Left renal cortex interstitium (tissue), 4 donors: ENCODE measurements around the gene TRIM65. TPM values are rescaled to one million over a fixed set of nuclear protein-coding genes. Genes with fewer than 3 reads are reported as not detected.

Experiments
- DNase-seq, 4 donors: peaks; one replicate each; pipeline ENCODE4 v3.0.0-alpha.2; 2013; ENCODE audit warnings: low read depth in 4 of 4, low spot score in 2 of 4, missing footprints in 1 of 4
- polyA plus RNA-seq, 4 donors: library from polyadenylated mRNA; unstranded; fragments of 120-200 nt; gene quantifications; one replicate each; pipeline ENCODE4 v1.2.1, GENCODE V29; 2013; ENCODE audit not compliant: insufficient read length in 4 of 4

The TRIM65 gene
- polyA plus RNA-seq, 4 donors = 12.2 to 19.6 (median 15.9) TPM

DNA sequence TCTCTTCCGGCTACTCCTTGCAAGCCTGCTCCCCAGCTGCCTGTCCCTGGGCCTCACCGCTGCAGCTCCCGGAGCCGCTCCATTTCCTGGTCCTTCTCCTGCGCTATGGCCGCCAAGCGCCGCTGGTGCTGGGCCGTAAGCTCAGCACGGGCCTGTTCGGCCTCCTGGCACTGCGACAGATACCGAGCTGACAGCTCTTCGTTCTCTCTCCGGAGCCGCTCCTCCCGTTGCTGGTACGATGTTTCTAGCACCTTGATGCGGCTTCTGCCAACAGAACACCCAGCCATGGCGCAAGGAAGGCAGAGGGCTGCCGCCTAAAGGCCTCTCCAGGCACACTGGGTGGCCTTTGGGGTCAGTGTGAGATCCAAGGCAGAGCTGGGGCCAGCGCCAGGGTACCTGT, 22.9 kb upstream of the TRIM65 start:
- DNase-seq = no peak

DNA sequence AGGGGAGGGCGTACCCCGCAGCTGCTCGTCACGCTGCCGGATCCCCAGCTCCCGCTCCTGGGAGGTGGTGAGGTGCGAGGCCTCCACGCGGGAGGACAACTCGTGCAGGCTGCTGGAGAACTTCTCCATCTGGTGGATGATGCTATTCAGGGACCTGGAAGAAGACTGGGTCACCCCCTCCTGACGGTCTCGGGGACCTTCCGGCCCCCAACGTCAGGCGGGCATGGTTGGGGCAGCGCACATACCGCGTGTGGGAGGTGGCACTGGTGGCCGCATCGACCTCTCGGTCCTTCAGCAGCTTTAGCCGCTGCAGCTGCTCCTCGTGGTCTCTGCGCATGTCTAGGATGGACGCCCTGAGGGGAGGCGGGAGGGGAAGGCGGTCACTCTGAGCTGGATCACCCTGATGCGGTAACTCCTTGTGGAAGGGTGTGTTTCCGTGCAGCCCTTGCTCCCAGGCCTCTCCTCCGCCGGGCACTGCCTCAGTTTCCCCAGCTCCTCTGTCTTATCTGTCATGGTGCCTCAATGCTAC, 21.2 kb upstream of the TRIM65 start:
- DNase-seq = no peak

DNA sequence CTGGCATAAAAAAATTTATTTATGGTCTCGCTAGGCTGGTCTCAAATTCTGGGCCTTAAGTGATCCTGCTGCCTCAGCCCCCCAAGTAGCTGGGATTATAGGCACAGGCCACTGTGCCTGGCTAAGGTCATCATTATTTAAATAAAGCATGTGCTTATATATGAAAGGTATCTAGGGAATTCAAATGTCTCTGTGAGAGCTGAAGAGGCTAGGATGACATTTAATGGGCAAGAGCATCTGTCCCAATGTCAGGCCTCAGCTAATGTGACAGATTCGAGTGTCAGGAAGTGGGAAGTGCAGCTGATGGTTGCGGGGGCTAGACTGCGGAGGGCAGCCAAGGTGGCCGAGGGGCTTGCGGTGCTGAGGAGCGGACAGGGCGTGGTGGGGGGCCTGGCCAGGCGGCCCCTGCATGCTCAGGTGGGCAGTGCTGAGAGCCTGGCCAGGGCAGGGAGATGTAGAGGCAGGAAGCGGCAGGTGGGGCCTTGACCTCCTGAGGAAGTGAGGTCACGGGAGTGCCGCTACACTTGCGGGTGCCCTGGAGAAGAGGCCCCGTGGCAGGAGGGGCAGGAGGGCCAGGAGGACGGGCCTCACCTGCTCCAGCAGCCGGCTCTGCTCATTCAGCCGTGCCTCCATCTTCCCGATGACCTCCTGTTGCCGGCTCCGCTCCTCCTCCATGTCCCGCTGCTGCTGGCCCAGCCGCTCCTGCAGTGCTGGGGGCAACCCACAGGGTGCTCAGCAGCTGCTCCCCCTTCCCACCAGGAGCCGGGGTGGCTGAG, 20.6 kb upstream of the TRIM65 start:
- no peak for DNase-seq

GRCh38 chr17:75915268-75915667, 18.5 kb upstream of the TRIM65 start:
- DNase-seq = no peak

DNA sequence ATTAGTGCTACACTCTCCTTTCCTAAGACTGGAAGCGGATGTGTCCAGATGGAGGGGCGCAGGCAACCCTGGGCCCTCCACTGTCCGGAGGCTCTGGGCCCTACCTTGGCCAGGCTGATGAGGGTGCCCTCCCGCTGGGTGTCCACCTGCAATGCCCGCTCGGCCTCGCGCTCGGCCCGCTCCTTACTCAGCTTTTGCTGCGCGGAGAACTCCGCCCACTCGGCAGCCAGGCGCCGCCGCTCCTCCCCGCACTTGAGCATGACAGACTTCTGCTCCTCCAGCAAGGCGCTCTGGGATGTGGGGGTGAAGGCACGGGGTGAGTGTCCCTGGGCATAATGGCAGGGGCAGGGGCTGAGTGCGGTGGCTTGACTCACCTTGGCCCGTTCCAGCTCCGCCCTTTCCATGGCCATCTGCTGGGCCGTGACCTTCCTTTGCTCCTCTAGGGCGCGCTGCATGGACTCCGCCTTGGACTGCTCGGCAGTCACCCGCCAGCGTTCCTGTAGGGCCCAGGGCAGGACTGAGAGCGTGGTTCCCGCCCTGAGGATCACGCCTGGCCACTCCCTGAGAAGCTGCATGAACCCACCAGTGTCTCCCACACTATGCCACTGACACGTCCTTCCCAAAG, 18.0 kb upstream of the TRIM65 start:
- DNase-seq = no peak

GRCh38 chr17:75913537-75914210, 16.9 kb upstream of the TRIM65 start:
- DNase-seq = no peak

DNA sequence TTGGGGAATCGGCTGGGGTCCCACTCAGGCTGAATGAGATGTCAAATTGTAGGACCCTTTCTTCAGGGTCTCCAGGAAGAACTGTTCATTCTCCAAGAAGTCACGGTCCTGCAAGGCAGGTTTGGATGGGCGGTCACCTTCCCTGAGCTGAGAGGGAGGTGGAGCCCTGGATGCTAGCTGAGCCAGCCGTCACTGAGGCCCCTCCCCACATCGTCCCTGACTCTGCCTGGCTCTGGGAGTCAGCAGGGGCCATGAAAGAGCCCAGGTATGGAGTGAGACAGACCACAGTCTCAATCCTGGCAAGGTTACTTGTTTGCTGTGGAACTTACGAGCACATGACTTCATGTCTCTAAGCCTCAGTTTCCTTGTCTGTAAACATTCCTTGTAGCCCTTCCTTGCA, 13.9 kb upstream of the TRIM65 start:
- DNase-seq = no peak

GRCh38 chr17:75909812-75910274, 13.1 kb upstream of the TRIM65 start:
- DNase-seq = no peak

DNA sequence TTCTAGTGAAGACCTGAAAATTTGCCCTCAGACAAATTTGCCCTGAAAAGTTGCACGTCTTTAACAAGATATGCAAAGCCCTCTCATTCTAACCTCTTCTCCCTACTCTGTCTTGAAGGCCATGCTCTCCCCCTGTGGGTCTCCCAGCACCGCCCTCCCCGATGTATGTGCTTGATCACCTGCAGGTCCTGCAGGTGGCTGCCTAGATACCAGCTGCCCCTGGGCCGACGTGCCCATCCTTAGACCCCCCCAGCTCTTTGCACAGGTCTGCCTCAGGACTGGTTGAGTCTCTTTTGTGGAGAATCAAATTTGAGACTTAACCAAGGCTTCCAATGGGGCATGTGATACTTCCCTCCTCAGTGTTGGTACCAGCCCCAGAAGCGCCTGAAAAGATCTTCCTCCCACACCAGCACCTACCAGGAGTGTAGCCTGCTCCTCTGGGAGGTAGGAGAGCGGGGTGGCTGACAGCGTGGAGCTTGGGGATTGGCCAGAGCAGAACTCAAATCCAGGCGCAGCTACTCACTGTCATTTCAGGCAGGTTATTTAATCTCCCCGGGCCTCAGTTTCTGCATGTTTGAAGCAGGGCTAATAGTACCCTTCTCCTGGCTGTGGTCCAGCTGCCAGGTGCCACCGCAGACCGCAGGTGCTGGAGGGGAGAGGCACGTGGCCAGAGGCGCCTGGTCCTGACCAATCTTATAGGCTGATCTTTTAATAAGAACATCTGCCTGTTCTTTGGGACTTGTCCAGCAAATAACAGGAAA, 12.5 kb upstream of the TRIM65 start:
- DNase-seq = no peak

DNA sequence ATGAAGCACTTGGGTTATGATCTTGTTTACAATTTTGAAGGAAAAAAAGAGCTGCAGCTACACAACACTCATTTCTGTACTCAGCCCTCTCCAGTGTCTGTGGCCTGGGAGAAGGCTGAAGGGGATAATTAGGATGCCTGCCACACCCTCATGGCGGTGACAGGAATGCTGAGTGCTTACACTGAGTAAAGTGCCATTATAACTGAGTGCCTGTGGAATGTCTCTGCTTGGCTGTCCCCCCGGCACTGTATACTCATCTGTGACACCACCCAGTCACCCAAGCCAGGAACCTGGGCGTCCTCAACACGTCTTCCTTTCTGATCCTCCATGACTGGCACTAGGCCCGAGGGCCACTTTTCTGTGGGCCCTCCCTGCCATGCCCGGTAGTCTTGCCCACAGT, 11.4 kb upstream of the TRIM65 start:
- DNase-seq = no peak

DNA sequence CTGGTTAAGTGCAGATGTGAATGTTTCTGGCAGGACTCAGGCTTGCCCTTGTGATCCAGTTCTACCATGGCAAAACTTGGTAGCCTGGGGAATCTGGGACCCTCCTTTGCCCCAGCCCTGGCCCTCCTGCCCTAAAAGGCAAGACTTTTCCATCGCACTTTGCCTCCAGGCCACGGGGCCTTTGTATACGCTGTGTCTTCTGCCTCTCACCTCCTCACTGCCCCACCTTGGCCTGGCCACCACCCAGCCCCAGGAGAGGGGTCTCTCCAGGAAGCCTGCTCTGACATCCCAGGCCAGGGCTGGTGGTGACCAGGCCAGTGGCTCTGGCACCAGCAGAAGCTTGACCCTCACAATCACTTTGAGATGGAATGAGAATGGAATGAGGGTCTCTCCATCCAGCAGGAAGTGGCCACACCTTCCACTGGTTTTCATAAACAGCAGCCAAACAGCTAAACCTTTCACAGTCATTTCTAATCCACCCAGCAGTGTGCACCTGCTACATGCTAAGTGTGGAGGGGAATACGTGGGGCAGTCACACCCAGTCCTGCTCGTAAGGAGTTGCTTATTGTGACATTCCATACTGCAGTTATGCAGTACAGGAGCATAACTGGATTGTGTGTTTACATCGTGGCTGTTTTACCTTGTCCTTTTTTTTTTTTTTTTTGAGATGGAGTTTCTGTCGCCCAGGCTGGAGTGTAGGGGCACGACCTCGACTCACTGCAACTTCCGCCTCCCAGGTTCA, 9.6 kb upstream of the TRIM65 start:
- no peak for DNase-seq

GRCh38 chr17:75904749-75905521, 8.2 kb upstream of the TRIM65 start, which contains the start of gene MRPL38:
Gene MRPL38 (minus strand): TSS chr17:75904884. CDS start chr17:75904875, 9 bp downstream.
- DNase-seq = peak; percentile 77 to 86 (median 84)

GRCh38 chr17:75902406-75902805, 5.7 kb upstream of the TRIM65 start:
- DNase-seq = no peak

GRCh38 chr17:75901727-75902126, 5.0 kb upstream of the TRIM65 start:
- DNase-seq = no peak

DNA sequence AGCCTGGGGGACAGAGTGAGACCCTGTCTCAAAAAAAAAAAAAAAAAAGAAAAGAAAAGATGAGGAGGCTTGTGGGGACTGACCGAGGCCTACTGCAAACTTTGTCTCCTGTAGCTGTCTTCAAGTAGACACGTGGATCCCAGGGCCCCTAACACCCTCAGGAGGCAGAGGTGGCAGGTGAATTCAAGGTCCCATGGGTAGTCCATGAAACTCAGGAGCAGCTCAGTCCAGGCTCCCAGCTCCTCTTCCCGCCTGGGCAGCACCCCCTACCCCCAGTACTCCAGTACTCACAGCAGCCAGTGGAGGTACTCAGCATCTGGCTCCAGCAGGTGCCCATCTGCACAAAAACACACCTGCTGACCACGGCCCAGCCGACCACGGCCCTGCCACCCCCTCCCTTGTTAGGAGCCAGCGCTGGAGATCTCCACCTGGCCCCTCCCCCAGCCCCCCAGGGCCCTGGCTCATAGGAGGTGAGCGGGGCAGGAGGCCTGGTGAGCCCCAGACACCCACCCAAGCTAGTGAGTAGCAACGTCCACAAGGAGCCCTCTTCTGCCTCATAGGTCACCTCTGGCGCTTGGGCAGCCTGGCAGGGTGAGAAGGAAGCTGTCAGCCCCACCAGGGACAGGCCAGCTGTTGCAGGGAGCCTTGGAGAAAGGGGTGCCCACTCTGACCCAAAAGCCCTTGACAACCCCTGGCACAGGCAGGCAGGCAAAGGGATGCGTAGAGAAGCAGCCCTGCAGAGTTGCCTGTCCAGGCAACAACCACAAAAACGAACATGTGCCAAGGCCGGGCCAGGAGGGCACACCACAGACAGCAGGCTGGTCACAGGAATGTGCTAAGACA, 4.2 kb upstream of the TRIM65 start:
- DNase-seq = no peak

DNA sequence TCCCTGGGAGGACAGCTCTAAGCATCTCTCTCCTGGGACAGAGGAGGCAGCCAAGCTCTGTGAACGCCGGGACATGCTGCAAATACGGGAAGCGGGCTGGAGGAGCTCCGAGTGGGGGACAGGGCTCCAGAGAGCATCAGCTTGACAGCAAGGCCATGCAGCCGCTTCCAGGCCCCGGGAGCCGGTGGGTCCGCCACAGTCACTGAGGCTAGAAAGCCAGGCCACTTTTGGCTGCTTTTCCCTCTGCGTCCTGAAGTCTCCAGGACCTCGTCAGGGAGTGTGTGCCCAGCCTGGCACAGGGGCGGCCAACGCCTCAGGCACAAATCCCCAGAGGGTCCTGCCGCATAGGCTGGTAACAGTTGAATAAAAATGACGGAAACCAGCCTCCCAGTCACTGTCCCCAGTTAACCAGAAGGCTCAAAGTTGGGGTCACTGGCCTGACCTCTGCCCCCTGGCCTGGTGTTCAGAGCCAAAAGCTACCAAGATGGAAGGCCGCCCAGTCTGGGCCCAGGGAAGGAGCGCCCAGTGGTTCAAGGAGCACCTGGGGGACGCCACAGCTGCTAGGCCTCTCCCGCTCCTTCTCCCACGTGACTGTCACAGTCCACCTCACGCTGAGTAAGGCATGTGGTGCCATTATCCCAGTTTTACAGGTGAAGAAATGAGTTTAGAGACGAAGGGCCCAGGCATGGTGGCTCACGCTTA, 3.2 kb upstream of the TRIM65 start:
- no peak for DNase-seq

DNA sequence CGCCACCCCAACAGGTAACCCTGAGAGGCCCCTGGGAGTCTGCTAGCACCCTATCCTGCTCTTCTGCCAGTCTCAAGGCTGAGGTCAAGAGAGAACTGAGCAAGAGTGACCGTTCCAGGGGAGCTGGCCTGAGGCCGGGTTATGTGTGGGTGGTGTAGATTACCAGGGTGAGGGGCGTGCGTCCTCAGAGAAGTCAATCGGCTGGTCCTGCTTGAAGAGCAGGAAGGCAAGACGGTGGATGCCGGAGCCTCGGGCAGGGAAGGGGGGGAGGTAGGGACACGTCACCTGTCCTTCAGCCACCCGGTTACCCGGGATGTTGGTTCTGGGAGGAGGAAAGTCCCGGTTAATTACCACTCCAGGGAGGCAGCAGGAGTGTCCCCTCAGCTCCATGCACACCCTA, 2.6 kb upstream of the TRIM65 start:
- DNase-seq = no peak

- DNase-seq = no peak
Observed at GRCh38 chr17:75898791-75899190, 2.0 kb upstream of the TRIM65 start.
